Smooth muscle cell (in vitro differentiated cells): ENCODE data around the gene TIGD1. TPM values are rescaled to one million over a fixed set of nuclear protein-coding genes. Genes with fewer than 3 reads are reported as not detected.
A peak's percentile ranks its signal among the peaks of the same experiment; 100 is the strongest.

Experiments
- DNase-seq: peaks from one replicate; lab custom pipeline; 2025; ENCODE audit not compliant: unreplicated experiment; lab: John Stamatoyannopoulos, UW
- H2AFZ ChIP-seq: fragments of 200-600 bp; sonication (generic); 2 replicates; pipeline ENCODE4 v1.6.0; 2016; ENCODE audit warnings: antibody characterized with exemption, low read depth, mild to moderate bottlenecking
- H3F3A ChIP-seq: fragments of 200-600 bp; sonication (generic); 2 replicates; pipeline ENCODE4 v1.6.0; 2017; ENCODE audit warnings: antibody characterized with exemption, low read depth
- H3K27ac ChIP-seq: fragments of 200-600 bp; sonication (generic); 2 replicates; pipeline ENCODE4 v1.5.1; 2016; ENCODE audit warnings: low read depth, mild to moderate bottlenecking
- H3K27me3 ChIP-seq: fragments of 200-600 bp; sonication (generic); 2 replicates; pipeline ENCODE4 v1.6.1; 2016; ENCODE audit warnings: low read depth, mild to moderate bottlenecking
- H3K36me3 ChIP-seq: fragments of 200-600 bp; sonication (generic); 2 replicates; pipeline ENCODE4 v1.5.1; 2016; ENCODE audit warnings: low read depth
- H3K4me1 ChIP-seq: fragments of 200-600 bp; sonication (generic); 2 replicates; pipeline ENCODE4 v1.5.1; 2016; ENCODE audit warnings: low read depth
- H3K4me2 ChIP-seq: fragments of 200-600 bp; sonication (generic); 2 replicates; pipeline ENCODE4 v1.6.0; 2016; ENCODE audit warnings: mild to moderate bottlenecking
- H3K4me3 ChIP-seq: fragments of 200-600 bp; sonication (generic); 2 replicates; pipeline ENCODE4 v1.5.1; 2016; ENCODE audit warnings: mild to moderate bottlenecking
- H3K79me2 ChIP-seq: fragments of 200-600 bp; sonication (generic); 2 replicates; pipeline ENCODE4 v1.6.0; 2016; ENCODE audit warnings: low read depth, mild to moderate bottlenecking
- H3K9ac ChIP-seq: fragments of 200-600 bp; sonication (generic); 2 replicates; pipeline ENCODE4 v1.6.0; 2016; ENCODE audit warnings: low read depth
- H3K9me3 ChIP-seq: fragments of 200-600 bp; sonication (generic); replicated peaks from 2 replicates; pipeline ENCODE4 v1.5.1; 2016; ENCODE audit warnings: low read depth
- H4K20me1 ChIP-seq: fragments of 200-600 bp; sonication (generic); 2 replicates; pipeline ENCODE4 v1.6.0; 2016; ENCODE audit warnings: low read depth
- WGBS: methylation state at CpG from one replicate; pipeline ENCODE4 v1.1.7; 2016; ENCODE audit warnings: low lambda C conversion rate; 5-methylcytosine and 5-hydroxymethylcytosine counted together
- polyA plus RNA-seq: library from polyadenylated mRNA; unstranded; fragments of >200 nt; fragmentation: Nextera tagmentation; extraction: Ambion mirVana; gene quantifications from 2 replicates; pipeline ENCODE4 v1.2.1, GENCODE V29; 2016
- total RNA-seq: library from RNA; depleted of rRNA; stranded (reverse); fragments of >200 nt; gene quantifications from 2 replicates; pipeline ENCODE4 v1.2.3, GENCODE V29; 2014
- TF ChIP-seq, protein P1 (sequence below): fragments of 200-600 bp; sonication (generic); IDR thresholded peaks from 2 replicates; pipeline ENCODE4 v1.5.1; 2017; ENCODE audit warnings: borderline replicate concordance, mild to moderate bottlenecking, antibody characterized with exemption; ENCODE audit not compliant: insufficient read depth, poor library complexity, severe bottlenecking

Gene TIGD1
- total and polyA plus RNA-seq, 2 experiments from 2014 or later, result 2.9 to 8.1 TPM

DNA sequence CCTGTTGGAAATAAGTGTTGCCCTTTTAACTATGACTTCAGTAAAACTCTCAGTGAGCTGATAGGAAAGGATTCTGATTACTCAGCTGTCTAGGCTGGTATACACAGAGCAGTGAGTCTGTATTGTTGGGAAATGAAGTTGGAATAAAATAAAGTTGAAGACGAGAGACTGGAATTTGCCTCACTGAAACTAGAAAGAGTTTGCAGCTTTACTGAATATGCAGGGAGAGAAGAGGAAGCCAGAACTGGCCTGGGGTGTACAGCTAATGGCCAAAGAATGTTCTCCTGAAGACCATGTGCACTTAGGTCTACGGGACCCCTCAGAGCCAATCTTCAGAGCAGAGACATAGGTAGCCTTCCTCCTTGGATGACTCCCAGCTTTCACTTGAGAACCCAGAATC lies 26.6 kb upstream of the TIGD1 start:
- no peak for DNase-seq
- Histone ChIP-seq H3K9me3 (no peaks in the 10 kb centered on the region), H3F3A (no peaks in the 10 kb centered on the region), H2AFZ (no peak overlapping the region), H3K27me3 (no peaks in the 10 kb centered on the region), H3K9ac (peak overlapping the region; percentile 30), H3K27ac (peak overlapping the region; percentile 68), H3K79me2 (no peaks in the 10 kb centered on the region), H3K4me3 (no peak overlapping the region), H3K4me1 (no peaks in the 10 kb centered on the region), H3K36me3 (no peaks in the 10 kb centered on the region), H4K20me1 (no peaks in the 10 kb centered on the region), H3K4me2 (peak overlapping the region; percentile 44)
- TF ChIP-seq, protein P1, sequence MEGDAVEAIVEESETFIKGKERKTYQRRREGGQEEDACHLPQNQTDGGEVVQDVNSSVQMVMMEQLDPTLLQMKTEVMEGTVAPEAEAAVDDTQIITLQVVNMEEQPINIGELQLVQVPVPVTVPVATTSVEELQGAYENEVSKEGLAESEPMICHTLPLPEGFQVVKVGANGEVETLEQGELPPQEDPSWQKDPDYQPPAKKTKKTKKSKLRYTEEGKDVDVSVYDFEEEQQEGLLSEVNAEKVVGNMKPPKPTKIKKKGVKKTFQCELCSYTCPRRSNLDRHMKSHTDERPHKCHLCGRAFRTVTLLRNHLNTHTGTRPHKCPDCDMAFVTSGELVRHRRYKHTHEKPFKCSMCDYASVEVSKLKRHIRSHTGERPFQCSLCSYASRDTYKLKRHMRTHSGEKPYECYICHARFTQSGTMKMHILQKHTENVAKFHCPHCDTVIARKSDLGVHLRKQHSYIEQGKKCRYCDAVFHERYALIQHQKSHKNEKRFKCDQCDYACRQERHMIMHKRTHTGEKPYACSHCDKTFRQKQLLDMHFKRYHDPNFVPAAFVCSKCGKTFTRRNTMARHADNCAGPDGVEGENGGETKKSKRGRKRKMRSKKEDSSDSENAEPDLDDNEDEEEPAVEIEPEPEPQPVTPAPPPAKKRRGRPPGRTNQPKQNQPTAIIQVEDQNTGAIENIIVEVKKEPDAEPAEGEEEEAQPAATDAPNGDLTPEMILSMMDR, result no peak
- WGBS, result 51% methylated on average over 2 of the region's 2 CpGs

DNA sequence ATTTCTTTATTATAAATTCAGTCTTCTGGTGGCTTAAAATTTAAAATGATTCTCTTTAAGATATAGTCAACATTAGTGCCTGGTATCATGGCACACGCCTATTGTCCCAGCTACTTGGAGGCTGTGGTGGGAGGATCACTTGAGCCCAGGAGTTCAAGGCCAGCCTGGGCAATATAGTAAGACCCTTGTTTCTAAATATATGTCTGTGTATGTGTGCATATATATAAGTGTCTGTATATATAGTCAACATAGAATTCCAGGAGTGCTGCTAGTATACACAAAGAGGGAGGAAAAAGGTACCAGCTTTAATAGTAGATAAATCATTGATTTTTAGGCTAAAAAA lies 25.0 kb upstream of the TIGD1 start:
- Histone ChIP-seq H3K4me2 (no peak overlapping the region), H3K9me3 (no peaks in the 10 kb centered on the region), H3K79me2 (no peaks in the 10 kb centered on the region), H3K4me3 (no peak overlapping the region), H3F3A (no peaks in the 10 kb centered on the region), H4K20me1 (no peaks in the 10 kb centered on the region), H3K4me1 (no peaks in the 10 kb centered on the region), H2AFZ (no peak overlapping the region), H3K36me3 (no peaks in the 10 kb centered on the region), H3K27me3 (no peaks in the 10 kb centered on the region), H3K27ac (no peak overlapping the region), H3K9ac (no peak overlapping the region)
- 100% methylated on average over 1 of the region's 1 CpG for WGBS
- DNase-seq, result no peak
- TF ChIP-seq, protein P1, result no peak

DNA sequence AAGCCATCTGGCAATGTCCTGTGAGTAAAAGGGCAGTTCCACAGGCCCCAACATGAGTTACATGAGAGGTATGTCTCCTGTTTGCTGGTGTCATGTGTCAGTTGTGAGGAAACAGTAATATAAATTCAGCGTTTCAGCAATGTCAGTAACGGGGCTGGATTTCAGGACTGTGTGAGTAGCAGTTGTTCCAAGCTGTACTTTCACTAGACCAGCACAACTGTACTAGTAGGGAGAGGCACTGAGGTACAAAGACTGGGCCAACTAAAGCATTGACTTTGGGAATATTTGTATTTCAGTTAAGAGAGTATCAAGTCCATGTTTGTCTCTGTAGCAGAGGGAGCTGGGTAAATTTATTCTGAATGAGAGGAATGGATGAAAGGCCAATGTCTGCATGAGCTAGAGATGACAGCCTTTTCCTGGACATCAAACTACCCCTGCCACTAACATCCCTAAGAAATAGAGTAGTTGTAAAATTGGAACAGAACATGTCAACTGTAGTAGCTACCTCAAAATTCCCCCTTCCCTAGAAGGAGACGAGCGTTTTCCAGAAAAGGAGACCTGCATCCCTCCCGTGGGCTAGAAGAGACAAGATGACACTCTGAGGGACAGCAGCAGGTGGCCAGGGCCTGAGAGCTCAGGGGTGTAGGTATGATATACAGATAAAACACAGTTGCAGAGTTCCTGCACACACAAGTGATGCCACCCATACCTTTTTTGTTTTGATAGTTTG lies 24.5 kb upstream of the TIGD1 start:
- H3K9me3 ChIP-seq, result no peaks in the 10 kb centered on the region
- H3K27ac ChIP-seq, result peak overlapping the region; percentile 53
- no peaks in the 10 kb centered on the region for H3K27me3 ChIP-seq
- TF ChIP-seq, protein P1, result no peak
- no peaks in the 10 kb centered on the region for H3F3A ChIP-seq
- no peaks in the 10 kb centered on the region for H3K4me1 ChIP-seq
- WGBS, result 89% methylated on average over 5 of the region's 5 CpGs
- no peaks in the 10 kb centered on the region for H4K20me1 ChIP-seq
- no peak overlapping the region for H3K9ac ChIP-seq
- no peaks in the 10 kb centered on the region for H3K79me2 ChIP-seq
- DNase-seq, result no peak
- no peaks in the 10 kb centered on the region for H3K36me3 ChIP-seq
- no peak overlapping the region for H3K4me2 ChIP-seq
- H3K4me3 ChIP-seq, result no peak overlapping the region
- no peak overlapping the region for H2AFZ ChIP-seq
